GM06990 (cell line): ENCODE results near the gene MRM3.

Experiments
- DNase-seq: peaks from one replicate; pipeline ENCODE4 v3.0.0-alpha.2; 2011; ENCODE audit not compliant: insufficient read length; ENCODE audit errors: extremely low read depth
- H3K27me3 ChIP-seq: replicated peaks from 2 replicates; pipeline ENCODE4 v1.6.0; 2011; ENCODE audit warnings: low read length; ENCODE audit not compliant: control insufficient read depth, insufficient read depth
- H3K36me3 ChIP-seq: 2 replicates; pipeline ENCODE4 v1.5.1; 2011; ENCODE audit warnings: low read length; ENCODE audit not compliant: control insufficient read depth, insufficient read depth
- H3K4me3 ChIP-seq: replicated peaks from 2 replicates; pipeline ENCODE4 v1.5.1; 2011; ENCODE audit warnings: low read depth, mild to moderate bottlenecking, control low read depth, low read length
- CTCF ChIP-seq: IDR thresholded peaks from 2 replicates; pipeline ENCODE4 v1.5.1; 2011; ENCODE audit warnings: low read length, control low read depth, mild to moderate bottlenecking, inconsistent platforms; ENCODE audit not compliant: insufficient read depth, poor library complexity, severe bottlenecking

The MRM3 gene

GRCh38 chr17:807523-808294 lies 25.6 kb downstream of the MRM3 start:
- TF ChIP-seq CTCF = no peak
- H3K27me3 ChIP-seq = no peaks in the 10 kb centered on the region; the same call in 1 of the 2 replicates
- H3K4me3 ChIP-seq = no peak overlapping the region
- no peak for DNase-seq
- H3K36me3 ChIP-seq = no peaks in the 10 kb centered on the region

- peak; percentile 39 for DNase-seq
- no peak for TF ChIP-seq CTCF
- no peak overlapping the region for H3K4me3 ChIP-seq
- no peaks in the 10 kb centered on the region; the same call in 1 of the 2 replicates for H3K27me3 ChIP-seq
- H3K36me3 ChIP-seq = no peaks in the 10 kb centered on the region
Observed at GRCh38 chr17:811051-811784, 29.1 kb downstream of the MRM3 start.

- Histone ChIP-seq H3K27me3 (no peaks in the 10 kb centered on the region; the same call in 1 of the 2 replicates), H3K4me3 (no peak overlapping the region), H3K36me3 (no peaks in the 10 kb centered on the region)
- no peak for TF ChIP-seq CTCF
- DNase-seq = no peak
Observed at GRCh38 chr17:812638-813204, 30.6 kb downstream of the MRM3 start.

GRCh38 chr17:814371-814770 lies 32.2 kb downstream of the MRM3 start:
- Histone ChIP-seq H3K36me3 (no peaks in the 10 kb centered on the region), H3K4me3 (no peak overlapping the region), H3K27me3 (no peaks in the 10 kb centered on the region; the same call in 1 of the 2 replicates)
- no peak for TF ChIP-seq CTCF
- DNase-seq = no peak

- Histone ChIP-seq H3K36me3 (no peaks in the 10 kb centered on the region), H3K27me3 (no peaks in the 10 kb centered on the region), H3K4me3 (no peak overlapping the region)
- no peak for TF ChIP-seq CTCF
- no peak for DNase-seq
Observed at GRCh38 chr17:819251-819650, 37.1 kb downstream of the MRM3 start.
